GM19455 (cell line): Measurements from ENCODE around the gene MPDZ.

Experiments used
- ATAC-seq: cut with Tn5 transposase; IDR thresholded peaks from one replicate; pipeline ENCODE4 v1.9.1; 2021; ENCODE audit not compliant: unreplicated experiment

Gene MPDZ

GRCh38 chr9:13140843-13141592 is 138.5 kb downstream of the MPDZ start:
- no peak for ATAC-seq

- ATAC-seq = no peak
These were observed 139.8 kb downstream of the MPDZ start for GRCh38 chr9:13139641-13140171.

GRCh38 chr9:13137426-13137825 is 142.1 kb downstream of the MPDZ start:
- ATAC-seq = no peak

GRCh38 chr9:13131991-13132390 is 147.5 kb downstream of the MPDZ start:
- ATAC-seq = no peak

- ATAC-seq = no peak
These were observed 148.1 kb downstream of the MPDZ start for GRCh38 chr9:13131416-13131815.

GRCh38 chr9:13128266-13128860 is 151.1 kb downstream of the MPDZ start:
- ATAC-seq = no peak

- ATAC-seq = no peak
These were observed 152.4 kb downstream of the MPDZ start for GRCh38 chr9:13127131-13127530.

GRCh38 chr9:13125261-13125660 is 154.2 kb downstream of the MPDZ start:
- ATAC-seq = no peak

GRCh38 chr9:13122756-13123369 is 156.6 kb downstream of the MPDZ start:
- no peak for ATAC-seq

- ATAC-seq = no peak
These were observed 161.2 kb downstream of the MPDZ start for GRCh38 chr9:13118313-13118712.

- ATAC-seq = no peak
These were observed 163.2 kb downstream of the MPDZ start for GRCh38 chr9:13116292-13116691.

- ATAC-seq = no peak
These were observed 165.7 kb downstream of the MPDZ start for GRCh38 chr9:13113751-13114150.

- ATAC-seq = no peak
These were observed 166.3 kb downstream of the MPDZ start for GRCh38 chr9:13113216-13113615.

- ATAC-seq = no peak
These were observed 167.7 kb downstream of the MPDZ start for GRCh38 chr9:13111778-13112177.

- no peak for ATAC-seq
These were observed 168.6 kb downstream of the MPDZ start for GRCh38 chr9:13110766-13111417.

GRCh38 chr9:13109781-13110180 is 169.7 kb downstream of the MPDZ start:
- ATAC-seq = no peak

- ATAC-seq = no peak
These were observed 172.5 kb downstream of the MPDZ start for GRCh38 chr9:13107008-13107407.

- ATAC-seq = no peak
These were observed 178.4 kb downstream of the MPDZ start for GRCh38 chr9:13100914-13101572.

GRCh38 chr9:13095056-13095455 is 184.4 kb downstream of the MPDZ start:
- ATAC-seq = no peak

- no peak for ATAC-seq
These were observed 188.9 kb downstream of the MPDZ start for GRCh38 chr9:13090628-13091027.

GRCh38 chr9:13089666-13090065 is 189.8 kb downstream of the MPDZ start:
- ATAC-seq = no peak
